NCI-H128 (cell line): ENCODE results near the gene RNU7-1.

Source experiments
- DNase-seq: peaks from one replicate; lab custom pipeline; 2025; ENCODE audit not compliant: unreplicated experiment; lab: John Stamatoyannopoulos, UW

RNU7-1 gene

DNA sequence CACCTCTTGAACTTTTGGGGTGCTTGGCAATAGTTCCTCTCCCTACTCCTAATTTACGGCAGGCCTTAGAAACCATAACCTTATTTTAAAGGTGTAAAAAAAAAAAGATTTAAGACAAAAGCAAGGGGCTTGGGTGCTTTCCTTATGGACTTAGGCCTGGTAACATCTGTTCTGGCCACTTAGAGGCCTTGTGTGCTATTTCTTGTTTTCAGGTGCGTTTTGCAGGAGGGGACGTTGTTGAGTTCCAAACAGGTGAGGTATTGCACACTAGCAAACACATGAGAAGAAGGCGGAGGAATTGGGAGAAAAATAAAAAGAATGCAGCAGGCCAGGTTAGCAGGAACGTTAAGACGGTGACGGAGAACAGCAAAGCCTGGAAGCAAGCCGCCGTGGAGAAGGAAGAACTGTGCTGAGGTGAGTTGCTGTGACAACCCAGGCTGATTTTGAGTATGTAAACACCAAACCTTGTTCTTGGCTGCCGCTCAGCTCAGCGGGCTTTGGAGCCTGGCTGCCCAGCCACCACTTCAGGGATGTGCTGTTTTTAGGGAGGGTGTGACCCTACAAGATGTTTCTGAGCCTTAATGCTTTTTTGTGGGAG is 44.4 kb downstream of the RNU7-1 start:
- no peak for DNase-seq
